Natural killer cell (primary cell): Measurements from ENCODE around the gene TIGD2. TPM values are rescaled to one million over a fixed set of nuclear protein-coding genes. Genes with fewer than 3 reads are reported as not detected.

Experiments
- ATAC-seq, 3 donors: fragments of 150-1000 bp in 2 of 3; fragments of 200-7000 bp in 1 of 3; cut with Tn5 transposase; 1 replicate in 1 of 3; 2 replicates in 2 of 3; pipeline ENCODE4 v1.10.0; 2021; ENCODE audit warnings: mild to moderate bottlenecking in 2 of 3, moderate library complexity in 2 of 3
- DNase-seq, 2 donors: peaks; one replicate each; pipeline versions ENCODE4 v3.0.0 to v3.0.0-alpha.2; 2013 to 2021; ENCODE audit warnings: mixed read lengths in 1 of 2
- H3K27ac ChIP-seq: one replicate; pipeline ENCODE4 v1.5.1; 2013; ENCODE audit warnings: mild to moderate bottlenecking, low read length
- H3K27me3 ChIP-seq: one replicate; pipeline ENCODE4 v1.6.1; 2013; ENCODE audit warnings: low read length; ENCODE audit not compliant: control insufficient read depth, insufficient read depth
- H3K36me3 ChIP-seq: one replicate; pipeline ENCODE4 v1.6.1; 2013; ENCODE audit warnings: low read length; ENCODE audit not compliant: control insufficient read depth, insufficient read depth
- H3K4me1 ChIP-seq: one replicate; pipeline ENCODE4 v1.6.1; 2013; ENCODE audit warnings: low read length; ENCODE audit not compliant: control insufficient read depth, insufficient read depth
- H3K4me3 ChIP-seq: one replicate; pipeline ENCODE4 v1.5.1; 2013; ENCODE audit warnings: low read length
- H3K9me3 ChIP-seq: one replicate; pipeline ENCODE4 v1.6.1; 2013; ENCODE audit warnings: low read length; ENCODE audit not compliant: control insufficient read depth, insufficient read depth
- H3K27ac Mint-ChIP-seq, 2 donors: one replicate each; pipeline ENCODE4 v1.8.0; 2022; ENCODE audit warnings: mild to moderate bottlenecking in 2 of 2, mixed read lengths in 2 of 2, moderate library complexity in 1 of 2
- H3K27me3 Mint-ChIP-seq, 2 donors: one replicate each; pipeline ENCODE4 v1.8.0; 2022; ENCODE audit warnings: low read depth in 2 of 2, mixed read lengths in 2 of 2
- H3K36me3 Mint-ChIP-seq: one replicate; pipeline ENCODE4 v1.8.0; 2022; ENCODE audit warnings: mixed read lengths
- H3K4me1 Mint-ChIP-seq, 2 donors: one replicate each; pipeline ENCODE4 v1.8.0; 2022; ENCODE audit warnings: mixed read lengths in 2 of 2
- H3K4me3 Mint-ChIP-seq: one replicate; pipeline ENCODE4 v1.8.0; 2022; ENCODE audit warnings: mild to moderate bottlenecking, moderate library complexity, mixed read lengths
- H3K9me3 Mint-ChIP-seq, 2 donors: one replicate each; pipeline ENCODE4 v1.8.0; 2022; ENCODE audit warnings: mixed read lengths in 2 of 2
- CTCF ChIP-seq: fragments of 200-600 bp; IDR thresholded peaks from one replicate; pipeline ENCODE4 v1.8.0; 2022; ENCODE audit warnings: antibody characterized with exemption
- WGBS: methylation state at CpG from one replicate; pipeline ENCODE4 v1.1.7; 2013; ENCODE audit warnings: missing lambda C conversion rate; ENCODE audit not compliant: insufficient coverage; 5-methylcytosine and 5-hydroxymethylcytosine counted together
- intact Hi-C: fragments of 100-400 bp; cut with micrococcal nuclease; formaldehyde crosslinking; loops from one replicate; pipeline ENCODE4 v1.14.2; 2022
- total RNA-seq, 4 donors: library from RNA; stranded (reverse); fragments of 120-200 nt in 1 of 4; gene quantifications; one replicate each; pipeline versions ENCODE4 v1.2.3 to v1.2.4, GENCODE V29; 2013 to 2022

Gene TIGD2
- total RNA-seq, 3 donors from 2014 or later (not counting 1 experiment from before 2014, with no cell fraction given) = 3.2 to 7.6 (median 5.1) TPM

- no peaks in the 10 kb centered on the region for H3K27me3 Mint-ChIP-seq
- Histone ChIP-seq H3K4me3 (no peak overlapping the region), H3K27ac (no peak overlapping the region), H3K36me3 (no peaks in the 10 kb centered on the region), H3K4me1 (no peaks in the 10 kb centered on the region), H3K9me3 (no peaks in the 10 kb centered on the region), H3K27me3 (no peaks in the 10 kb centered on the region)
- no peaks in the 10 kb centered on the region for H3K9me3 Mint-ChIP-seq
- no peak for TF ChIP-seq CTCF
- no peak overlapping the region for H3K4me3 Mint-ChIP-seq
- intact Hi-C loops = no loop called here
- no peak for DNase-seq
- no peaks in the 10 kb centered on the region for H3K4me1 Mint-ChIP-seq
- ATAC-seq = no peak
- H3K27ac Mint-ChIP-seq = no peak overlapping the region
- WGBS = 94% methylated on average over 5 of the region's 5 CpGs
- H3K36me3 Mint-ChIP-seq = no peaks in the 10 kb centered on the region
Measured at GRCh38 chr4:89123451-89123851, 12.1 kb downstream of the TIGD2 start.

GRCh38 chr4:89125901-89126782 is 14.8 kb downstream of the TIGD2 start:
- H3K4me3 ChIP-seq = no peak overlapping the region
- Mint-ChIP-seq H3K4me3 (no peak overlapping the region), H3K27ac (no peak overlapping the region), H3K36me3 (no peaks in the 10 kb centered on the region), H3K9me3 (no peaks in the 10 kb centered on the region), H3K27me3 (no peaks in the 10 kb centered on the region), H3K4me1 (no peaks in the 10 kb centered on the region)
- no peak for ATAC-seq
- TF ChIP-seq CTCF = no peak
- H3K4me1 ChIP-seq = no peaks in the 10 kb centered on the region
- H3K36me3 ChIP-seq = no peaks in the 10 kb centered on the region
- intact Hi-C loops = no loop called here
- no peak for DNase-seq
- H3K9me3 ChIP-seq = no peaks in the 10 kb centered on the region
- no peak overlapping the region for H3K27ac ChIP-seq
- 100% methylated on average over 1 of the region's 3 CpGs for WGBS
- no peaks in the 10 kb centered on the region for H3K27me3 ChIP-seq

DNA sequence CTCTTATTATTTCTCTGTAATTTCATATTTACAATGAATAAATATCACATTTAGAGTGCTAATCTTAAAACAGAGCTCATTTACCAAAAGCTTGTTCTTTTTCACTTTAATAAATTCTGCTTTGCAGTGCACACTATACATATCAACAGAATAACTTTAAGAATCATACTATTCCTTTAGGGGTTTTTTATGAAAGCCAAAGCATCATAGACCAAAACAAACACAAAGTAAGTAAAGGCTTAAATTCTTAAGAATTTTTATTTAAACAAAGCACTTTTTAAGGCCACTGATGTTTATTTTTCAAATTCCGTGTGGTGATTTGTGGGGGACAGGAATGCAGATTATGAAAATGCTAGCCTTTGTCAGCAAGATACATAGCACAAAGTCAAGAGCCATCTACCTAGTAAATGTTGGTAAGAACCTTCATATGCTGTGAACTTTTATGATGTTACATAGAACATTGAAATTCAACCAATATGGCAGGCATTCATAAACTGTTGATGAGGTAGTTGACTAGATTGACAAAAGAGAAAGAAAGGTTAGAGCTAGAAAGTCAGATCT is 17.8 kb downstream of the TIGD2 start:
- TF ChIP-seq CTCF = no peak
- Histone ChIP-seq H3K27ac (no peak overlapping the region), H3K36me3 (no peaks in the 10 kb centered on the region), H3K9me3 (no peaks in the 10 kb centered on the region), H3K4me1 (no peaks in the 10 kb centered on the region), H3K4me3 (no peak overlapping the region), H3K27me3 (no peaks in the 10 kb centered on the region)
- ATAC-seq = no peak
- no peaks in the 10 kb centered on the region for H3K4me1 Mint-ChIP-seq
- DNase-seq = no peak
- H3K9me3 Mint-ChIP-seq = no peaks in the 10 kb centered on the region
- no peaks in the 10 kb centered on the region for H3K36me3 Mint-ChIP-seq
- no peaks in the 10 kb centered on the region for H3K27me3 Mint-ChIP-seq
- no peak overlapping the region for H3K27ac Mint-ChIP-seq
- intact Hi-C loops = no loop called here
- no CpG with 5 or more reads among the region's 1 CpG for WGBS
- no peak overlapping the region for H3K4me3 Mint-ChIP-seq
